ENCODE measurements around the gene CD180.

Gene CD180

GRCh38 chr5:67209141-67209771 lies 12.7 kb upstream of the CD180 start:
- peak; percentile 79 for DNase-seq

GRCh38 chr5:67208403-67208802 lies 11.8 kb upstream of the CD180 start:
- DNase-seq, result no peak

GRCh38 chr5:67206929-67207328 lies 10.3 kb upstream of the CD180 start:
- DNase-seq, result peak; percentile 90

- DNase-seq, result no peak
These were observed 9.9 kb upstream of the CD180 start for GRCh38 chr5:67206461-67206860.

- DNase-seq, result no peak
These were observed 9.4 kb upstream of the CD180 start for GRCh38 chr5:67205981-67206380.

- no peak for DNase-seq
These were observed 8.2 kb upstream of the CD180 start for GRCh38 chr5:67204821-67205220.

GRCh38 chr5:67203701-67204074 lies 7.1 kb upstream of the CD180 start:
- no peak for DNase-seq

GRCh38 chr5:67202828-67203227 lies 6.2 kb upstream of the CD180 start:
- DNase-seq, result no peak

- no peak for DNase-seq
These were observed 5.4 kb upstream of the CD180 start for GRCh38 chr5:67201897-67202549.

- no peak for DNase-seq
These were observed 4.4 kb upstream of the CD180 start for GRCh38 chr5:67200809-67201562.

GRCh38 chr5:67199859-67200258 lies 3.3 kb upstream of the CD180 start:
- no peak for DNase-seq

GRCh38 chr5:67198917-67199316 lies 2.3 kb upstream of the CD180 start:
- DNase-seq, result no peak

- no peak for DNase-seq
These were observed 937 bp upstream of the CD180 start for GRCh38 chr5:67197536-67197935.

- DNase-seq, result no peak
These were observed 958 bp downstream of the CD180 start for GRCh38 chr5:67195406-67196275.

- no peak for DNase-seq
These were observed 2.4 kb downstream of the CD180 start for GRCh38 chr5:67194166-67194565.

GRCh38 chr5:67193439-67193807 lies 3.2 kb downstream of the CD180 start:
- DNase-seq, result no peak

GRCh38 chr5:67192719-67193438 lies 3.7 kb downstream of the CD180 start:
- no peak for DNase-seq

- DNase-seq, result no peak
These were observed 5.7 kb downstream of the CD180 start for GRCh38 chr5:67190861-67191260.

- no peak for DNase-seq
These were observed 6.2 kb downstream of the CD180 start for GRCh38 chr5:67190410-67190809.

GRCh38 chr5:67189931-67190330 lies 6.7 kb downstream of the CD180 start:
- no peak for DNase-seq

GRCh38 chr5:67189079-67189354 lies 7.6 kb downstream of the CD180 start:
- DNase-seq, result no peak

GRCh38 chr5:67188274-67189078 lies 8.1 kb downstream of the CD180 start:
- no peak for DNase-seq

Data from hematopoietic multipotent progenitor cell treated with erythropoietin and hydrocortisone succinate and interleukin-3 and kit ligand, for 8 days (in vitro differentiated cells).